Esophagus muscularis mucosa (tissue), 4 donors: ENCODE data around the gene RSRC1.

Experiments used
- EP300 ChIP-seq: sonication (generic); formaldehyde crosslinking; IDR thresholded peaks from one replicate; pipeline ENCODE4 v1.6.1; 2017; ENCODE audit warnings: antibody characterized with exemption
- POLR2A ChIP-seq: fragments of 450-650 bp; IDR thresholded peaks from one replicate; pipeline ENCODE4 v1.6.1; 2017; ENCODE audit warnings: antibody characterized with exemption, moderate library complexity, mild to moderate bottlenecking, low read depth
- POLR2AphosphoS5 ChIP-seq, 2 donors: sonication (generic); formaldehyde crosslinking; IDR thresholded peaks; one replicate each; pipeline ENCODE4 v1.6.1; 2017; ENCODE audit warnings: antibody characterized with exemption in 2 of 2
- TF ChIP-seq, protein P1 (sequence below), 3 experiments: fragments of 200-600 bp in 2 of 3; fragments of 450-650 bp in 1 of 3; sonication (generic) in 2 of 3; IDR thresholded peaks; one replicate each; pipeline ENCODE4 v1.5.1; 2017 to 2019; ENCODE audit warnings: antibody characterized with exemption in 3 of 3, mild to moderate bottlenecking in 2 of 3, moderate library complexity in 1 of 3

DNA sequence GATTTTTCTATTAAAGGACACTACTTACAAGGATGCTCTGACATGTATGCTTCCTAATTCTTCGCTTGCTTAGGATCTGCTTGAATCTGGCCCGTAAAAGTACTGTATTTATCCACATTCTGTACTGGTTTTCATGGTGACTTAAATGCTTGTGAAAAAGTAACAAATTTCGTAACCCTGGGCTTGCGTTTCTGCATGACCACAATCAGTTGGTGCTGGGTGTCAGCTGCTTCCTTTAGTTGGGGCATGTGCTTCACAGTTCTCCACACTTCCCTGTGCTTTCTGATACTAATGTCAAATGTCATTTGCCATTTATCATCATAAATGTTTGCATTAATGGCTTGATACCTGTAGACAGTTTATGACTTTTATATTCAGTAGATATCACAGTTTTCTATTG, 242.7 kb downstream of the RSRC1 start:
- TF ChIP-seq, protein P1, sequence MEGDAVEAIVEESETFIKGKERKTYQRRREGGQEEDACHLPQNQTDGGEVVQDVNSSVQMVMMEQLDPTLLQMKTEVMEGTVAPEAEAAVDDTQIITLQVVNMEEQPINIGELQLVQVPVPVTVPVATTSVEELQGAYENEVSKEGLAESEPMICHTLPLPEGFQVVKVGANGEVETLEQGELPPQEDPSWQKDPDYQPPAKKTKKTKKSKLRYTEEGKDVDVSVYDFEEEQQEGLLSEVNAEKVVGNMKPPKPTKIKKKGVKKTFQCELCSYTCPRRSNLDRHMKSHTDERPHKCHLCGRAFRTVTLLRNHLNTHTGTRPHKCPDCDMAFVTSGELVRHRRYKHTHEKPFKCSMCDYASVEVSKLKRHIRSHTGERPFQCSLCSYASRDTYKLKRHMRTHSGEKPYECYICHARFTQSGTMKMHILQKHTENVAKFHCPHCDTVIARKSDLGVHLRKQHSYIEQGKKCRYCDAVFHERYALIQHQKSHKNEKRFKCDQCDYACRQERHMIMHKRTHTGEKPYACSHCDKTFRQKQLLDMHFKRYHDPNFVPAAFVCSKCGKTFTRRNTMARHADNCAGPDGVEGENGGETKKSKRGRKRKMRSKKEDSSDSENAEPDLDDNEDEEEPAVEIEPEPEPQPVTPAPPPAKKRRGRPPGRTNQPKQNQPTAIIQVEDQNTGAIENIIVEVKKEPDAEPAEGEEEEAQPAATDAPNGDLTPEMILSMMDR (IDR thresholded peaks at IDR 0.05) = no peak
- TF ChIP-seq POLR2A = no peak
- TF ChIP-seq EP300 = no peak
- no peak for TF ChIP-seq POLR2AphosphoS5 (IDR thresholded peaks at IDR 0.05)
